GM12801 (cell line): ENCODE results near the gene OR51B2.

Experiments
- TF ChIP-seq, protein P1 (sequence below): IDR thresholded peaks from one replicate; pipeline ENCODE4 v1.5.1; 2011; ENCODE audit warnings: control low read depth; ENCODE audit not compliant: insufficient read length; ENCODE audit errors: extremely low read depth

Gene OR51B2

DNA sequence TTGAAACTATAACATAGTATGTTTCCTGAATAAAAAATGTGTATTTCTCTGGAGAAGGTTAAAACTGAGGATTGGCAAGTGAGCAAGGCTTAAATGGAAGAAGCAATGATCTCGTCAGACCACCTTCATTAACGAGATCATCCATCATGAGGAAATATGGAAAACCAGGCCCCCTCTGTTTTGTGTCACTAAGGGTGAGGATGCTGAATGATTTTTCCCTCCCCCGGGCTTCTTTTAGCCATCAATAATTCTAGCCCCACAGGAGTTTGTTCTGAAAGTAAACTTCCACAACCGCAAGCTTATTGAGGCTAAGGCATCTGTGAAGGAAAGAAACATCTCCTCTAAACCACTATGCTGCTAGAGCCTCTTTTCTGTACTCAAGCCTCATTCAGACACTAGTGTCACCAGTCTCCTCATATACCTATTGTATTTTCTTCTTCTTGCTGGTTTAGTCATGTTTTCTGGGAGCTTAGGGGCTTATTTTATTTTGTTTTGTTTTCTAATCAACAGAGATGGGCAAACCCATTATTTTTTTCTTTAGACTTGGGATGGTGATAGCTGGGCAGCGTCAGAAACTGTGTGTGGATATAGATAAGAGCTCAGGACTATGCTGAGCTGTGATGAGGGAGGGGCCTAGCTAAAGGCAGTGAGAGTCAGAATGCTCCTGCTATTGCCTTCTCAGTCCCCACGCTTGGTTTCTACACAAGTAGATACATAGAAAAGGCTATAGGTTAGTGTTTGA is 48.6 kb downstream of the OR51B2 start:
- TF ChIP-seq, protein P1, sequence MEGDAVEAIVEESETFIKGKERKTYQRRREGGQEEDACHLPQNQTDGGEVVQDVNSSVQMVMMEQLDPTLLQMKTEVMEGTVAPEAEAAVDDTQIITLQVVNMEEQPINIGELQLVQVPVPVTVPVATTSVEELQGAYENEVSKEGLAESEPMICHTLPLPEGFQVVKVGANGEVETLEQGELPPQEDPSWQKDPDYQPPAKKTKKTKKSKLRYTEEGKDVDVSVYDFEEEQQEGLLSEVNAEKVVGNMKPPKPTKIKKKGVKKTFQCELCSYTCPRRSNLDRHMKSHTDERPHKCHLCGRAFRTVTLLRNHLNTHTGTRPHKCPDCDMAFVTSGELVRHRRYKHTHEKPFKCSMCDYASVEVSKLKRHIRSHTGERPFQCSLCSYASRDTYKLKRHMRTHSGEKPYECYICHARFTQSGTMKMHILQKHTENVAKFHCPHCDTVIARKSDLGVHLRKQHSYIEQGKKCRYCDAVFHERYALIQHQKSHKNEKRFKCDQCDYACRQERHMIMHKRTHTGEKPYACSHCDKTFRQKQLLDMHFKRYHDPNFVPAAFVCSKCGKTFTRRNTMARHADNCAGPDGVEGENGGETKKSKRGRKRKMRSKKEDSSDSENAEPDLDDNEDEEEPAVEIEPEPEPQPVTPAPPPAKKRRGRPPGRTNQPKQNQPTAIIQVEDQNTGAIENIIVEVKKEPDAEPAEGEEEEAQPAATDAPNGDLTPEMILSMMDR: no peak

DNA sequence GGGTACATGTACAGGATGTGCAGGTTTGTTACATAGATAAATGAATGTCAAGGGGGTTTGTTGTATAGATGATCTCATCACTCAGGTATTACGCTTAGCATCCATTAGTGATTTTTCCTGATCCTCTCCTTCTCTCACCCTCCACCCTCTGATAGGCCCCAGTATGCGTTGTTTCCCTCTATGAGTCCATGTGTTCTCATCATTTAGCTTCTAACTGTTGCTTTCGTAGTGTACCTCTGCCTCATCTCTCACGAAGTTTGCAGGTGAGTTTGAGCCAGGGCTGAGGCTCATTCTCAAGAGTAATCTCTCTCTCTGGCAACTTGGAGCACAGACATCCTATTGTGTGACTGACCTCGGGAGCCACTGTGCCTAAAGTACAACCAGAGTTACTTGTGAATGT is 49.7 kb downstream of the OR51B2 start:
- TF ChIP-seq, protein P1: no peak
